Progenitor cell of endocrine pancreas (in vitro differentiated cells): Measurements from ENCODE around the gene MTNR1A. TPM values are rescaled to one million over a fixed set of nuclear protein-coding genes. Genes with fewer than 3 reads are reported as not detected.
A peak's percentile ranks its signal among the peaks of the same experiment; 100 is the strongest.

Source experiments
- DNase-seq: peaks from one replicate; pipeline ENCODE4 v3.0.0; 2021; ENCODE audit warnings: low spot score; ENCODE audit not compliant: unreplicated experiment
- H3K27ac Mint-ChIP-seq: 2 replicates; pipeline ENCODE4 v1.8.0; 2021; ENCODE audit warnings: mild to moderate bottlenecking, moderate library complexity, mixed read lengths
- H3K27me3 Mint-ChIP-seq: 2 replicates; pipeline ENCODE4 v1.8.0; 2021; ENCODE audit warnings: mixed read lengths
- H3K36me3 Mint-ChIP-seq: 2 replicates; pipeline ENCODE4 v1.8.0; 2022; ENCODE audit warnings: mixed read lengths; ENCODE audit not compliant: insufficient read depth
- H3K4me1 Mint-ChIP-seq: 2 replicates; pipeline ENCODE4 v1.8.0; 2021; ENCODE audit warnings: low read depth, mixed read lengths
- H3K4me3 Mint-ChIP-seq: 2 replicates; pipeline ENCODE4 v1.8.0; 2021; ENCODE audit warnings: low read depth, mild to moderate bottlenecking, moderate library complexity, mixed read lengths
- H3K9me3 Mint-ChIP-seq: 2 replicates; pipeline ENCODE4 v1.8.0; 2021; ENCODE audit warnings: low read depth, mixed read lengths
- CTCF ChIP-seq: fragments of 200-600 bp; sonication (generic); IDR thresholded peaks from one replicate; pipeline ENCODE4 v1.5.0; 2021; ENCODE audit warnings: antibody characterized with exemption, mild to moderate bottlenecking; ENCODE audit not compliant: unreplicated experiment
- total RNA-seq: library from RNA; stranded (reverse); gene quantifications from 2 replicates; pipeline ENCODE4 v1.2.1, GENCODE V29; 2021

The MTNR1A gene
- total RNA-seq, 1 donor from 2014 or later = 2.7 TPM

GRCh38 chr4:186596850-186597390, 41.6 kb upstream of the MTNR1A start:
- Mint-ChIP-seq H3K9me3 (no peaks in the 10 kb centered on the region), H3K27me3 (no peaks in the 10 kb centered on the region), H3K36me3 (peaks cover 61% of the 10 kb centered on the region), H3K4me3 (no peak overlapping the region), H3K27ac (no peak overlapping the region), H3K4me1 (no peaks in the 10 kb centered on the region)
- TF ChIP-seq CTCF = no peak
- no peak for DNase-seq

- Mint-ChIP-seq H3K36me3 (peaks cover 57% of the 10 kb centered on the region), H3K27ac (no peak overlapping the region), H3K27me3 (no peaks in the 10 kb centered on the region), H3K4me3 (no peak overlapping the region), H3K9me3 (no peaks in the 10 kb centered on the region), H3K4me1 (no peaks in the 10 kb centered on the region)
- no peak for DNase-seq
- no peak for TF ChIP-seq CTCF
Observed at GRCh38 chr4:186596346-186596745, 41.0 kb upstream of the MTNR1A start.

- peaks cover 1% of the 10 kb centered on the region for H3K4me1 Mint-ChIP-seq
- TF ChIP-seq CTCF = no peak
- no peak overlapping the region for H3K4me3 Mint-ChIP-seq
- H3K27me3 Mint-ChIP-seq = no peaks in the 10 kb centered on the region
- H3K27ac Mint-ChIP-seq = no peak overlapping the region
- no peaks in the 10 kb centered on the region for H3K9me3 Mint-ChIP-seq
- H3K36me3 Mint-ChIP-seq = peaks cover 54% of the 10 kb centered on the region
- no peak for DNase-seq
Observed at GRCh38 chr4:186593587-186593973, 38.2 kb upstream of the MTNR1A start.

- peaks cover 1% of the 10 kb centered on the region for H3K4me1 Mint-ChIP-seq
- no peaks in the 10 kb centered on the region for H3K27me3 Mint-ChIP-seq
- no peak overlapping the region for H3K4me3 Mint-ChIP-seq
- no peaks in the 10 kb centered on the region for H3K9me3 Mint-ChIP-seq
- no peak for TF ChIP-seq CTCF
- peaks cover 54% of the 10 kb centered on the region for H3K36me3 Mint-ChIP-seq
- no peak for DNase-seq
- peak overlapping the region; percentile 42 for H3K27ac Mint-ChIP-seq
Observed at GRCh38 chr4:186592966-186593586, 37.7 kb upstream of the MTNR1A start.

- Mint-ChIP-seq H3K4me1 (peaks cover 1% of the 10 kb centered on the region), H3K36me3 (peaks cover 52% of the 10 kb centered on the region), H3K9me3 (no peaks in the 10 kb centered on the region), H3K27me3 (no peaks in the 10 kb centered on the region), H3K4me3 (no peak overlapping the region), H3K27ac (no peak overlapping the region)
- TF ChIP-seq CTCF = no peak
- no peak for DNase-seq
Observed at GRCh38 chr4:186592445-186592844, 37.1 kb upstream of the MTNR1A start.
